DND-41 (cell line): ENCODE measurements around the gene TEKT5.

Experiments
- ATAC-seq: fragments of 200-7000 bp; cut with Tn5 transposase; 3 replicates; pipeline ENCODE4 v1.9.1; 2021; ENCODE audit warnings: low read depth; ENCODE audit not compliant: insufficient read depth
- DNase-seq: peaks from one replicate; pipeline ENCODE4 v3.0.0-alpha.2; 2020
- H2AFZ ChIP-seq: 2 replicates; pipeline ENCODE4 v1.6.0; 2012; ENCODE audit warnings: low read depth, low read length
- H3K27ac ChIP-seq: 2 replicates; pipeline ENCODE4 v1.5.1; 2012; ENCODE audit warnings: low read length, inconsistent platforms
- H3K27me3 ChIP-seq: fragments of 200-600 bp; sonication (generic); 2 replicates; pipeline ENCODE4 v1.6.0; 2012; ENCODE audit warnings: low read length, mild to moderate bottlenecking, inconsistent platforms; ENCODE audit not compliant: insufficient read depth, poor library complexity
- H3K36me3 ChIP-seq: 2 replicates; pipeline ENCODE4 v1.5.1; 2012; ENCODE audit warnings: low read length, inconsistent platforms; ENCODE audit not compliant: insufficient read depth
- H3K4me1 ChIP-seq: 2 replicates; pipeline ENCODE4 v1.5.1; 2012; ENCODE audit warnings: mild to moderate bottlenecking, low read length; ENCODE audit not compliant: insufficient read depth
- H3K4me2 ChIP-seq: 2 replicates; pipeline ENCODE4 v1.6.0; 2012; ENCODE audit warnings: mild to moderate bottlenecking, moderate library complexity, low read length, inconsistent platforms; ENCODE audit not compliant: insufficient read depth
- H3K4me3 ChIP-seq, 2 experiments: fragments of 200-600 bp in 1 of 2; shearing (Covaris generic) in 1 of 2; 2 replicates each; pipeline ENCODE4 v1.5.1; 2012 to 2016; ENCODE audit warnings: inconsistent platforms in 2 of 2, low read length in 2 of 2, mild to moderate bottlenecking in 2 of 2, low read depth in 1 of 2, moderate library complexity in 1 of 2
- H3K79me2 ChIP-seq: 2 replicates; pipeline ENCODE4 v1.6.0; 2012; ENCODE audit warnings: low read length, inconsistent platforms; ENCODE audit not compliant: insufficient read depth
- H3K9ac ChIP-seq: 2 replicates; pipeline ENCODE4 v1.6.0; 2012; ENCODE audit warnings: low read depth, mild to moderate bottlenecking, inconsistent platforms, low read length, moderate library complexity
- H3K9me3 ChIP-seq: 2 replicates; pipeline ENCODE4 v1.5.1; 2012; ENCODE audit warnings: low read length, moderate library complexity, mild to moderate bottlenecking, inconsistent platforms; ENCODE audit not compliant: insufficient read depth, severe bottlenecking
- H4K20me1 ChIP-seq: 2 replicates; pipeline ENCODE4 v1.6.0; 2012; ENCODE audit warnings: low read length; ENCODE audit not compliant: insufficient read depth
- EZH2 ChIP-seq: IDR thresholded peaks from 3 replicates; pipeline ENCODE4 v1.6.1; 2012; ENCODE audit warnings: borderline replicate concordance, low read depth, mild to moderate bottlenecking, moderate library complexity, low read length, inconsistent platforms; ENCODE audit not compliant: severe bottlenecking
- TF ChIP-seq, protein P1 (sequence below): IDR thresholded peaks from 2 replicates; pipeline ENCODE4 v1.5.1; 2012; ENCODE audit warnings: borderline replicate concordance, low read length, moderate library complexity, mild to moderate bottlenecking; ENCODE audit not compliant: poor library complexity, severe bottlenecking; ENCODE audit errors: extremely low read depth

TEKT5 gene

DNA sequence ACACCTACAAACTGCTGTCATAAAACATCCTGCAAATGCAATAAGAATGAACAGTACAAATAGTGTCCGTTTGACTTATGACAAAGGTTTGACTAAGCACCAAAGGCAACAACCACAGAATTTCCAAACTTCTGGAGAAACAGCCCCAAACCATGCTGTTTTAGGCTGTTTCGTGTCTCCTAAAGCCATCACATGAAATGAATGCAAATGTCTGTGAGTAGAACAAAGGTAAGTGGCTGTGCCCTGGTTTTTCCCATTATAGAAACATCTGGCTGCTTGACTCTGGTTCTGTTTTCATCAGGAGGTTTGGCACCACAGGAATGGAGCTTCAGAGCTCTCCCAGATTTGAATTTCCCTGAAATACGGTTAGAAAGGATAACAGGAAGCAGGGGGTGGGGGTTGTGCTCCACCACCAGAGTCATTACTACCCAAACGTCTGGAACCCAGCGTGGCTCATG lies 109.7 kb downstream of the TEKT5 start:
- H3K36me3 ChIP-seq = no peaks in the 10 kb centered on the region
- H4K20me1 ChIP-seq = no peaks in the 10 kb centered on the region
- no peak for DNase-seq
- H3K27me3 ChIP-seq = peaks cover 14% of the 10 kb centered on the region
- no peaks in the 10 kb centered on the region for H3K4me1 ChIP-seq
- no peak overlapping the region for H3K4me2 ChIP-seq
- no peaks in the 10 kb centered on the region for H3K9me3 ChIP-seq
- no peak for ATAC-seq
- no peak overlapping the region for H2AFZ ChIP-seq
- no peak overlapping the region for H3K9ac ChIP-seq
- TF ChIP-seq, protein P1, sequence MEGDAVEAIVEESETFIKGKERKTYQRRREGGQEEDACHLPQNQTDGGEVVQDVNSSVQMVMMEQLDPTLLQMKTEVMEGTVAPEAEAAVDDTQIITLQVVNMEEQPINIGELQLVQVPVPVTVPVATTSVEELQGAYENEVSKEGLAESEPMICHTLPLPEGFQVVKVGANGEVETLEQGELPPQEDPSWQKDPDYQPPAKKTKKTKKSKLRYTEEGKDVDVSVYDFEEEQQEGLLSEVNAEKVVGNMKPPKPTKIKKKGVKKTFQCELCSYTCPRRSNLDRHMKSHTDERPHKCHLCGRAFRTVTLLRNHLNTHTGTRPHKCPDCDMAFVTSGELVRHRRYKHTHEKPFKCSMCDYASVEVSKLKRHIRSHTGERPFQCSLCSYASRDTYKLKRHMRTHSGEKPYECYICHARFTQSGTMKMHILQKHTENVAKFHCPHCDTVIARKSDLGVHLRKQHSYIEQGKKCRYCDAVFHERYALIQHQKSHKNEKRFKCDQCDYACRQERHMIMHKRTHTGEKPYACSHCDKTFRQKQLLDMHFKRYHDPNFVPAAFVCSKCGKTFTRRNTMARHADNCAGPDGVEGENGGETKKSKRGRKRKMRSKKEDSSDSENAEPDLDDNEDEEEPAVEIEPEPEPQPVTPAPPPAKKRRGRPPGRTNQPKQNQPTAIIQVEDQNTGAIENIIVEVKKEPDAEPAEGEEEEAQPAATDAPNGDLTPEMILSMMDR = no peak
- TF ChIP-seq EZH2 = no peak
- H3K4me3 ChIP-seq = no peak overlapping the region
- no peak overlapping the region for H3K27ac ChIP-seq
- no peaks in the 10 kb centered on the region for H3K79me2 ChIP-seq

DNA sequence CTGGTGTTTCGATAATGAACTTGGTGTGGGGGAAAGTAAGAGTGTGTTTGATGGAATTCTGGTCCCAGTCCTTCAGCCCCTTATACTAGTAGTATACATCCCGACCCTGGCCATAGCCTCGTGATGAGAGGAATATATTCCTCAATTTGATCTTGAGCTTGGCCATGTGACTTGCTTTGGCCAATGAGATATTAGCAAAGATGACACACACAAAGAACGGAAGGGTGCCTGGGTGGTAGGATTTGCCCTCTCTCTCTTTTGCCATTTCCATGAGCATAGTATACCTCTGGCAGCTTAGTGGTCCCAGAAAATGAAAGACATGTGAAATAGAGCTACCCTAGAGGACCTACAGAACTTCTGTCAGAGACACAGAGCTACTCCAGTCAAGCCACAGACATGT lies 111.5 kb downstream of the TEKT5 start:
- Histone ChIP-seq H3K36me3 (no peaks in the 10 kb centered on the region), H4K20me1 (no peaks in the 10 kb centered on the region), H3K9me3 (no peaks in the 10 kb centered on the region), H2AFZ (no peak overlapping the region), H3K4me1 (no peaks in the 10 kb centered on the region), H3K9ac (no peak overlapping the region), H3K27me3 (peaks cover 9% of the 10 kb centered on the region), H3K4me2 (no peak overlapping the region), H3K27ac (no peak overlapping the region), H3K4me3 (no peak overlapping the region), H3K79me2 (no peaks in the 10 kb centered on the region)
- no peak for DNase-seq
- no peak for ATAC-seq
- TF ChIP-seq EZH2 = no peak
- TF ChIP-seq, protein P1 = no peak

DNA sequence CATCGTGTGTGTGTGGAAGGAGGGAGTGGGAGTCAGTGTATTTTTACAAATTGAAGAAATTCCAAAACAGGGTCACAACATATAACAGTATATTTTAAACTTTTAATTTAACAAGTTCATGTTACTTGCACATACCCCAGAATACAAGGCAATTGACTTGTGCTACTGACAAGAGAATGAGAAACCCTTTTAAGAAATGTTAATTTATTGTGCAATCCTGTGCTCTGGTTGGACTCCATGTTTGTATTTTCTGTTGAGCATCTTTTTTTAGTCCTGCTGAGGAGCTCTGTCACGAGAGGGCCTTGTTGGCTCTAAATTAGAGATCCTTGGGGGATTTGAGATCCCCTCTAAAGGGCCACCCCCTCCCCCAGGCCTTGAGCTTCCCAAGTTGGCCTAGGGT lies 113.2 kb downstream of the TEKT5 start:
- Histone ChIP-seq H3K27ac (no peak overlapping the region), H3K27me3 (peaks cover 8% of the 10 kb centered on the region), H3K4me2 (no peak overlapping the region), H3K4me3 (no peak overlapping the region), H3K9me3 (no peaks in the 10 kb centered on the region), H3K4me1 (no peaks in the 10 kb centered on the region), H3K36me3 (no peaks in the 10 kb centered on the region), H4K20me1 (no peaks in the 10 kb centered on the region), H3K79me2 (no peaks in the 10 kb centered on the region), H3K9ac (no peak overlapping the region), H2AFZ (no peak overlapping the region)
- TF ChIP-seq, protein P1 = no peak
- no peak for TF ChIP-seq EZH2
- ATAC-seq = no peak
- DNase-seq = no peak

DNA sequence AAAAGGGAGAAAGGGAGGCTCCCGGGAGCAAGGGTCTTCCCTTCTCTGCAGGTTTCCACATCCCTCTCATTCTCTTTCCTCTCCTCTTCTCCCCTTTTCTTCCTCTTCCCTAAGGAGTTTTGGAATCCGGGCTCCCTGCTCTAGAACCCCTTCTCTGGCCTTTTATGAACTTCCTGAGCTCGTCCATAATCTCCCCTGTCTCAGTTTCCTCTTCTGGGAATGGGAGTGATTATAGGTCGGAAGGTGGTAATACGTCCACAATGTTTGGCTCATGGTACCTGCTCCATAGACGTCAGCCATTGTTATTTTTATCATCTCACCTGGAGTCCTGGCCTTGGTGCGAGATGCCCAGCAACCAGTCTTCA lies 113.9 kb downstream of the TEKT5 start:
- ATAC-seq = no peak
- DNase-seq = no peak
- Histone ChIP-seq H3K79me2 (no peaks in the 10 kb centered on the region), H3K9ac (no peak overlapping the region), H4K20me1 (no peaks in the 10 kb centered on the region), H3K4me2 (no peak overlapping the region), H3K36me3 (no peaks in the 10 kb centered on the region), H2AFZ (no peak overlapping the region), H3K4me3 (no peak overlapping the region), H3K27ac (no peak overlapping the region), H3K9me3 (no peaks in the 10 kb centered on the region), H3K4me1 (no peaks in the 10 kb centered on the region), H3K27me3 (peaks cover 8% of the 10 kb centered on the region)
- TF ChIP-seq, protein P1 = no peak
- TF ChIP-seq EZH2 = no peak
